Activated gamma-delta T cell treated with anti-CD3 and anti-CD28 coated beads, Interleukin-2, amount 50 U/mL, for 16 hours (primary cell): ENCODE data around the gene TCF4.

Experiments
- DNase-seq: peaks from one replicate; pipeline ENCODE4 v3.0.0-alpha.2; 2020; ENCODE audit warnings: low read depth

Gene TCF4

DNA sequence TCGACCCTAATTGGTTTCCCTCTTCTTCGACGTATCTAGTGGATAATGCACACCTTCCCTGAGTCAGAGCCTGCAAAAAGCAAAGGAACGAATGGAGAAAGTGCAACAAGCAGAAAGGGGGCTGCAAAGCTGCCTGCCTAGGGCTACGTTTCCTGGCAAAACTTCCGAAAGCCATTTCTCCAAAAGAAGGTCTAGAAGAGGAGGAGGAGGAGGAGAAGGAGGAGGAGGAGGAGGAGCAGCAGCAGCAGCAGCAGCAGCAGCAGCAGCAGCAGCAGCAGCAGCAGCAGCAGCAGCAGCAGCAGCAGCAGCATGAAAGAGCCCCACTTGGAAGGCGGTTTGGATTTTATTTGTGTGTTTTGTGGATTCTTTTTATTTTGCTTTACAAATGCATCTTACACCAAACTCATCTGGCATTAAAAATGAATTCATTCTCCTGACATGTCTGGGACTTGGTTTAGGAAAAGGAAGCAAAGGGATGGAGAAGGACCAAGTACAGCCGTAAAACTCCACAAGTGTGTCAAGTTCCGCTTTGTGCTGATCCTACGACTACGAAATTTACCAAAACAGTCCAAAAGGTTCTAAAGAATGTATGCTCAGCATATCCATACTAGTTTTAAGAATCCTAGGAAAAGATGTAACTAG is 2.0 kb downstream of the TCF4 start:
- DNase-seq: no peak

DNA sequence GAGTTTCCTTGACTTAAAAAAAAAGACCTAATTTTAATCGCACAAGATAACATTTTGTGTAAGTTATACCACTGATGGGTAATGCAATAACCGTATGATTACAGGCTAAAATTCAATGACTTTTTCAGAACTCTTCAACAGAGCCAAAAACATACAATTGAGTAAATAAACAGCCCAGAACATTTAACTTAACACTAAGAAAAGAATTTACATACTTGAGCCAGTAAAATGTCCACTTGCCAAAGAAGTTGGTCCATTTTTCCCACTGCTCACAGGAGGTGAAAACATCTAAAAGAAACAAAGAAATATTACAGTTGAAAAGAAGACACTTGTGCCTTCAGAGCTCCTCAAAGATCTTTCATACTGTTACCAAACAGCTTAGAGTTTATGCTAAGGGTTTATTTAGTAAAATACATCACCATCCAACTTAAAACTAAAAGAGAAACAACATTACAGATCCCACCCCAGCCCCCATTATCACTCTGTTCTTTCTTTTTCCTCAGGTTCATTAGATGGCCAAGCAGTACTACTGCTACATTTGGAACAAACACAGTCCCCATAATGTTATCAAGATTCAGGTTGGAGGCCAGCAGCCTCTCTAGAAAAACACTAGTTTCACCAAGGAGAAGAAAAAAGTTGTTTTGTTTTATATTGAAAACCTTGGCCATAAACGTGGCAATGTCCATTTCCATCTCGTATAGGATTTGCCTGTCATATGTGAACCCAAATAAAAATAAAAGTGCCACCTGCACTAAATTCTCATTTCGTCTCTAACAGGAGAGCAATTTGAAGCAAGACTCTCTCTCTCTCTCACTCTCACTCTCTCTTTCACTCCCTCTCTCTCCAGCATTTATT is 2.7 kb downstream of the TCF4 start:
- no peak for DNase-seq

DNA sequence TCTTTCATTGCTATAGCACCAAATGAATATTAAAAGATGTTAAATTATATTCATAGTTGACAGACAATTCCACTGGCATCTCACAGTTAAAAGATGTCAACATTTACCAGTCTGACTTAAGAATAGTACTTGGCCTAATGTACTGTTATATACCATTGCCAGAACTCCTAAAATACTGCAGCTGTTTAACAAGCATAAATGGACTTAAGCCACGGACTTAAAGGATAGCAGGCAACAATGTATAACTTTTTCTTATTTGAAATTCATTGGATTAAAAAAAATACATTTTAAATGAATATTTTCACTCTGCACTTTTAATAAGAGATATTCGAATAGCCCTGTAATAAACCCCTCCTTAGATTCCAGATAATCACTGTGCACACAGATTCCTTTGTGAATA is 3.8 kb downstream of the TCF4 start:
- no peak for DNase-seq

DNA sequence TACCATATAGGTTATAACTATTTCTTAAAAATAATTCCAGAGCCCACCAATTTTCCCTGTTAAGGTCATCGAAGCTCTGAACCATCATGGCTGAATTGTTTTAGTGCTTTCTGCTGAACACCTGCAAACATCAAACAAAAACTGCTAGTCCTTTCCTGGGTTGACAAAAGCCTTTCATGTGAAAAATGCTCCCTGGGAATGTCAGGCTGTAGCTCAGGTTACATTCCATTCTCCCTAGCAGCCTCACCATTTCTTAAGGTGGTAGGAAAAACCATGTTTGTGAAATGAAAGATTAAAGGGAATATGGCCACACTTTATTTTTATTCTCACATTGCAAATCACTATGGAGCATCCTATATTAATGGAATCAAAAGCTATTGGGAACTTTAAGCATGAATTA is 5.7 kb downstream of the TCF4 start:
- DNase-seq: no peak

DNA sequence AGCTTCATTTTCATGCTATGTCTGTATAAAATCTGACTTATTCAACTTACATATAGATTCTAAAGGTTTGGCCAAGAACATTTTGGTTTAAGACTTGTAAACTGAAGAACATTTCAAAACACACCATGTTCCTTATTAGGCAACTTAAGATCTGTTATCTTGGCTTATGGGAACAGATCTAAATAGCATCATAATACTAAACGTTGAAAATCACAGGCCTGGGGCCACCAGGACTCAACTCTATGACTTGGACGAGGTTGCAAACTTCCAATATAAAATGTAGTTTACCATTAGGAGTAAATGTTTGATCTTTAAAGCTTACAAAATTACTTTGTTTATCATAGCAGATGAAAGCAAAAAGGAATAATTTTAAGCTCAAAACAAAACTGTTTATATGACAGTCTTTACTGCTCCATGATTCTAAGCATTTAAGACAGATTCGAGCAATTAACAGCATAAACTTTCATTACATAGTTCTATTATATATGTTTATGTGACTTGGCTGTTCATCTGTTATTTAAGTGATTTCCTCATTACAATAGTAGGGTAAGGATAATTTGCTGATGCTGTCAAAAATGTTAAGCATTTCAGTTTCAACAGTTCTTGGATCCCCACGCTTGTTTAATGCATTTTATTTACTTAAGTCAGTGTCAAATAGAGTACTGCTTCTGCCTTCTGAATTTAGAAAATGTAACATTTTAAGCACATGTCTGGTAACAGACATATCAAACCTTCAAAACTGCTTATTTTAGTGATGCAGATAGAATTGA is 8.3 kb downstream of the TCF4 start:
- no peak for DNase-seq

GRCh38 chr18:55577812-55578539 is 10.0 kb downstream of the TCF4 start:
- DNase-seq: no peak

- no peak for DNase-seq
Observed at GRCh38 chr18:55576001-55576400, 12.0 kb downstream of the TCF4 start.

DNA sequence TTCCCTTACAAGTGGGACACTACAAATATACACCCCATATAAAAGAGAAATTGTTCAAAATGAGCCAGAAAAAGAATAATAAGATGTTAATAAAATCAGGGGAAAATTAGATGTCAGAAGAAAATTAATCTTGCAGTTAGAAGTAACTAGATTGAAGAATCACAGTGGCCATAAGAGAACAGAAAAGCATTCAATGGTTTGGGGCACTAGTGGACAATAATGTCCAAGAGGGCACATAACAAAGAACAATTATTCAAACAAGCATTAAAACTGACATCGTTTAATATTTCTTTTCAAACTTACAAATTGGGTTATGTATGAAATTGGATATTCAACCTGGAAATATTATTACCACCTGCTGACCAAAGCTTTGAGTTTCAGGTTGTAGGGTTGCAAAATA is 12.9 kb downstream of the TCF4 start:
- DNase-seq: no peak

DNA sequence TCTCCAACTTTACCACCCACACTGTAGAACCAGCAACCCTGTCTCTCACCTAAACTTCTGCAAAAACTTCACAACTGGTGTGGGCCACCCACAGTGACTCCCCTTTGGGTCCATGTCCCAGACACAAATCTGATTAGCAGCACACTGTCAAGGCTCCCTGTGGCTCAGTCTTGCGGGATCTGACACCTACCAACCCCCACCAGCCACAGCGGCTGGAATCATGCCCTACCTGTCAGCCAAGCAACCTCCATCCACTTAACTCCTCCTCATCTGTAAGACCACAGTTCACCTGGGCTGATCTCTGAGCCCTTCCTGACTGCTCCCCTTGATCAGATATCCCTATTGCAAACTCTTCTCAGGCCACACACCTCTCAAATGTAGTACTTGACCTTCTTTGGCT is 14.6 kb downstream of the TCF4 start:
- no peak for DNase-seq

DNA sequence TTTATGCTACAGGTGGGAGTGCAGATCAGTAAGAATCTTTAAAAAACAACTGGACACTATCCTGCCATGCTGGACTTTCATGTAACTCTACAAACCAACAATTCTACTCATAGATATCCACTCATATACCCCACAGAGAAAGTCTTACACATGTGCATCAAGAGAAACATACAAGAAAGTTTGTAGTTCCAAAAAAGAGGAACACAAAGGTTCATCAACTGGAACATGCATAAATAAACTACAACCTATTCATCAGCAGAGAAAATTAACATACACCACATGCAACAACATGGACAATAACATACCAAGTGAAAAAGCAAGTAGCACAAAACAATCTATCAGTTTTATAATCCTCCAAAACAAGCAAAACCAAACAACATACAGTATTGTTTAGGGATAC is 17.0 kb downstream of the TCF4 start:
- DNase-seq: no peak

DNA sequence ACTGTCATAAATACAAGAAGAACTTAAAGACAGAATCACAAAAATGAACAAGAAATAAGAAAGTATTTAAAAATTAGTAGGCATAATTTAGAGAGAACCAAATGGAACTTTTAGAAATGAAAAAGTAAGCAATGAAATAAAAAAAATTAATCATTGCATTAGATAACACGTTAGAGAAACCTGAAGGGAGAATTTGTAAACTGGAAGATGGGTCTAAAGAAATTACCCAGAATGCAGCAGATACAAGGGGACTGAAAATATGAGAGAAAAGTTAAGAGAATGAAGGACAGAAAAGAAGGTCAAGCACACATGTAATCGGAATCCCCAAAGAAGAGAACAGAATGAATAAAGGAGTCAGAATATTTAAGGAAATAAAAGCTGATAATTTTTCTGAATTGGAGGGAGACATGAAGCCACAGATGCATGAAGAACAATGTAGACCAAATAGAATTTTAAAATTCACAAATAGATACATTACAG is 21.5 kb downstream of the TCF4 start:
- no peak for DNase-seq

- no peak for DNase-seq
Observed at GRCh38 chr18:55559739-55560138, 28.3 kb downstream of the TCF4 start.

DNA sequence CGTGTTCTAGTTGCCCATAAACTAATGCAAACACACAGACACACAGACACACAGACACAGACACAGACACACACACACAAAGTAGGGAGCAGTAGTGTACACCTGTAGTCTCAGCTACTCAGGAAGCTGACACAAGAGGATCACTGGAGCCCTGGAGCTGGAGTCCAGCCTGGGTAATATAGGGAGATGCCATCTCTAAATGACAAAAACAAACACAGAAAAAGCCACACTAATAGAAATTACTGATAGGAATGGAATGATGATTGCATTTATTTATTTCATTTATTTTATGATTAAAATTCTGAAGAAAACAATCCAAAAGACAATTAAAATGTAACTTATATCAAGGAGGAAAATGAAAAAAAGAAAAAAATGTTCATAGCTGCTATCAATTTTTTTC is 30.8 kb downstream of the TCF4 start:
- no peak for DNase-seq

DNA sequence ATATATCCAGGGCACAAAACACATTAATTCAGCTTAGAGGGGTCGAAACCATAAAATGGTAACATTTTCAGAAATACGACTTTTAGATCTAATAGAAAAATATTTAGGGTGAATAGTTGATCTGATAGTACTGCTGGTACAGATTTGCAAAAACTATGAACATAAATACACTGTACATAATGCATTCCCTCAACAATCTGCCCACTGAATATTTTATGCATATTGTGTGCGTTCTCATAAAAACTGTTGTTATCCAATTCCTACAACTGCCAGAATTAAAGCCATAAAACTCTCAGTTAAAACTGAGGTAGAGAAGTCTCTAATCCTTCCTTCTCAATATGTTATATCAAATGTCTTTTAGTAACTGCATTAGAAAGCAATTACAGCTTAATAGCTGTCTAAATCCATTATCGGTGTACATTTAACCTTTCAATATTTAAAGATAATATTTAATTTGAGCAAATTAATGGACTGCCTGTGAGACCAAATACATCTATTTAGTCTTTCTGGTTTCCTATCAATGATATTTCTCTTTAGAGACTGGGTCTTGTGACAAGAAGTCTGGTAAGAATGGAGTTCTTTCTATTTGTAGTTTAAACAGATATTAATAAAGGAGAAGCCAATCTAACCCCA is 32.5 kb downstream of the TCF4 start:
- no peak for DNase-seq

DNA sequence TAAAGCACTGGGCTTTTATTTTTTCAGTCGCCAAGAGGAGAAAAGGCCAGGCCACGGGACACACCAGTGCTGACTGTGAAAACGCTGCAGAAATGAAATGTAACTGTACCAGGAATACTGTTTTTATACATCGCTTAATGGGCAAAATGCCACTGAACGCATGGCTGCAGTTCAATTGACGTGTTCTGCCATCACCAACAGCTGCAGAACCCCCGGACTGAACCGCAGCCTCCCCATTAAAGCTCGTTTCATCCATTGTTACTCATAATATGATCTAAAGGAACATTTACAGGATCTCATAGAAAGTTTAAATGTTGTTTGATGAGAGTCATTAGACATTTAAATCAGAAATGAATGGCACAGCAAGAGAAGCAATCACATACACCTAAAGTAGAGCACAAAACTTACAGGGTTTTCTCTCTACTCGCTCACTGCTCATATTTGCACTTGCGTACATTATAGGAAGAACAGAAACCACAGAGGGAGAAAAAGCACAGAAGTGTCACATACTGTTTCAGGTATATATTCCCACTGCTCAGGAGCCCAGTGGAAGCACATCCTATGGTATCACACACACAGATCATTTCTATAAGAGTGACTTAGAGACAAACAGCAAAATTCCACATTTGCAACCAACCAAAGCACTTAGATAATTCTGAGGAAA is 35.3 kb downstream of the TCF4 start:
- no peak for DNase-seq

GRCh38 chr18:55551227-55551626 is 36.8 kb downstream of the TCF4 start:
- no peak for DNase-seq

DNA sequence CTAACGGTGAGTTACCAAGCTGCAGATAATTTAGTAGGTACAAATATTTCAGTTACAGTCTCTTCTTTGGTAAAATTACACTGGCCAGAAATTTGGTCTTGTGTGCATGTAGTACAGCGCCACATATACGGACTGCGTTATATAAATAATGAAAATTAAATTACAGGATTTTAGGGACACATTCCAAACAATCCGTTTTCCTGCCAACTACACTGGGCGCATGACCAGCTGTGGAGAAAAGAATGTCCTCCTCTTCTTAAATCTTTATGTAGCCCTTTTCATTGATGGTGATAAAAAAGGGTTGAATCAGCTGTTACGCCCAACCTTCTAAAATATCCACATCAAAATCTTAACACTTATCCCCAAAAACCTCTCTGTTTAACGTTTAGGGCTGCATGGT is 37.5 kb downstream of the TCF4 start:
- no peak for DNase-seq

- DNase-seq: no peak
Observed at GRCh38 chr18:55549474-55550104, 38.4 kb downstream of the TCF4 start.

DNA sequence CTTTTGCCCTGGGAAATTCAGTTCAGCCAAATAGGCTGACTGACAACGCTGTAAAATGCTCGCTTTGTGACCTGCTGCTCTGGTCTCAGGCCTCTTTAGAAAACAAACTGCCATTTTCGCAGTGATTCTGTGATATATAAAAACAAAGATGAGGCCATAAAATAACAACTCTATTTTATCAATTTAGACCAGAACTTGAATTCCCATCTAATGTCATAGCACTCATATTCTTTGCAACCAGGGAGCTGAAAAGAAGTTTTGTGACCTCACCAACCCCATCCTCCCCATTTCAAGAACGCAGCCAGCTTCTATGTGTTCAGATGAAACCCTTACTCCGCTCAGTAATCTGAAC is 40.3 kb downstream of the TCF4 start:
- DNase-seq: no peak

GRCh38 chr18:55546851-55547704 is 40.9 kb downstream of the TCF4 start:
- DNase-seq: no peak
